H54 (cell line): ENCODE data around the gene ARHGEF39.

ENCODE experiments used
- DNase-seq: peaks from one replicate; pipeline ENCODE4 v3.0.0; 2011; ENCODE audit warnings: low spot score, mixed read lengths; ENCODE audit not compliant: insufficient read length
- FAIRE-seq: peaks from 3 replicates; lab custom pipeline; 2011; peaks lifted over from hg19 to GRCh38; lab: Jason Lieb, UNC
- POLR2A ChIP-seq: IDR thresholded peaks from 2 replicates; pipeline ENCODE4 v1.6.1; 2011; ENCODE audit warnings: low read depth, mild to moderate bottlenecking, low read length

Gene ARHGEF39

GRCh38 chr9:35700942-35701341, 35.9 kb upstream of the ARHGEF39 start:
- FAIRE-seq (no peak), DNase-seq (no peak)
- TF ChIP-seq POLR2A: no peak

DNA sequence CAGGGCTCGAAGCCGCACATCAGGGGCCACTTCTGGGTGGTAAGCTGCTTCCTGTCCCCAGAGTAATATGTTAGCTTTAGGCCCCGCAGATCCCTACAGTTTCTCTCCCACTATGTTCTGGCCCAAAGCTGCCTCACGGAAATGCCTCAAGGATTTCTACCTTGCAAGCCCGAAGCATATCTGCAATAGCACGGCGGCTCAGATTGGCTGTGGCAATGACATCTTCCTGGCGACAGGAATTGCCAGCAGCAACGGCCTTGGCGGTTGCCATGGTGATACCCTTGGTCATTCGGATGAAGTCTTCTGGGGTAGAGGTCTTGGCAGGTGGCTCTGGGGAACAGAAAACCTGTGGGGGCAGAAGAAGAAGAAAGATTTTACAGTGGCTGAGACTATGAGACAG, 35.0 kb upstream of the ARHGEF39 start:
- FAIRE-seq (no peak), DNase-seq (no peak)
- no peak for TF ChIP-seq POLR2A

- no peak for TF ChIP-seq POLR2A
- no peak for DNase-seq
- no peak for FAIRE-seq
Observed at GRCh38 chr9:35698231-35698630, 33.2 kb upstream of the ARHGEF39 start.

DNA sequence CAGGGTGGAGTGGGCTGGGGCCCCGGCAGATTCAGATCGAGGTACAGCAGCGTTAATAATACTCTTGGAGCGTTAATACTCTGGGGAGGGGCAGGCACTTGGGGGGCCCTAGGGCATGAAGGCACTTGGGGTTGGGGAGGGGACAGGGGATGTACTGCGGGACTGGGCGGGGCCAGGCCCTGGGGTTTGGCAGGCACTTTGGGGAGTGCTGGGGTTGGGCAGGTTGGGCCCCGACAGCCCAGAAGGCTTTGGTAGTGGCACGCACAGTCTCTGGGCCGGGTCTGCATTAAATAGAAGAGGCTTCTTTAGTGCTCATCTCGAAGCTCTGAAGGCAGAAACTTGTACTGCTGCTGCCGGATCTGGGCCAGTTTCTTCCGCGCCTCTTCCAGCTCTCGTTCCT, 32.5 kb upstream of the ARHGEF39 start:
- DNase-seq (no peak), FAIRE-seq (no peak)
- TF ChIP-seq POLR2A: no peak

GRCh38 chr9:35696520-35697215, 31.7 kb upstream of the ARHGEF39 start:
- FAIRE-seq (no peak), DNase-seq (peak; percentile 30)
- no peak for TF ChIP-seq POLR2A

GRCh38 chr9:35695943-35696401, 31.0 kb upstream of the ARHGEF39 start:
- FAIRE-seq: no peak
- TF ChIP-seq POLR2A: no peak
- DNase-seq: no peak

DNA sequence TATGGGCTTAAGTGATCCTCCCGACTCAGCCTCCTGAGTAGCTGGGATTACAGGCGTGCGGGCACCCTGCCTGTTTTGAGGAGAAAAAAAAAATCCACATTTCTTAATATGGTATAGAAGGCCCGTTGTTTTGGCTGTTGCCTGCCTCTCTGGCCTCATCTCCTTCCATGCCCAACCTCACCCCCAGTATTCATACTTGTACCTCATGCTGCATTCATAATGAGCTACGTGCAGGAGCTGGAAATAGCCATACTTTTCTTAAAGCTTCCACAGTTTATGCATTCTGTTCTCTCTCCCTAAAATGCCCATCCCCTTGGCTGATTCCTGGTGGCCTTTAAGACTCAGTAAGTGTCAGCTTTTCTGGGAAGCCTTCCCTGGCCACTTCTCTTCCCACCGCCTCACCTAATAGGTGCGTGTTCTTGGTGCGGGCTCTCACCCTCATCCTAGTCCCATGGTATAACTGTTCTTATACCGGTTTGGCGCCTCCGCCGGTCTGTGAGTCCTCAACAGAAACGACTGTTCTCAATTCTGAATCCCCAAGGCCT, 26.8 kb upstream of the ARHGEF39 start:
- FAIRE-seq: no peak
- TF ChIP-seq POLR2A: no peak
- DNase-seq: no peak

GRCh38 chr9:35691334-35691650, 26.3 kb upstream of the ARHGEF39 start:
- DNase-seq: no peak
- TF ChIP-seq POLR2A: no peak
- no peak for FAIRE-seq

- DNase-seq: peak; percentile 53
- 0 out of 2 replicates have a peak, but pooled peaks have one; percentile 8 for TF ChIP-seq POLR2A
- no peak for FAIRE-seq
Observed at GRCh38 chr9:35690614-35691333, 25.8 kb upstream of the ARHGEF39 start.

DNA sequence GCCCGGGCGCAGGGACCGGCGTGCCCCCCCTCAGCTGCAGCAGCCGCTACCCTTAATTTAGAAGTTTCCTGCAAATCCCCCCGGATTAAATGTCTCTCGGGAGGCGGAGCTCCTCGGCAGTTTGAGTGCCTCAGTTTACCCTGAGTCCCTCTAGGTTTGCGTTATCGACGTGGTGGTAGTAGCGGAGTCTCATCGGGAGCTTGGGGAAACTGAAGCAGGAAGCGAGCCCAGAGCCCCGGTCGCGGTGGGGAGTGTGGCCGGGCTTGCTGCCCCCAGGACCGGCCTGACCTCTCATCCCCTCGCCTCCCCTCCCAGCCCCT, 25.3 kb upstream of the ARHGEF39 start:
- DNase-seq: no peak
- FAIRE-seq: no peak
- TF ChIP-seq POLR2A: no peak

GRCh38 chr9:35689542-35690293, 24.7 kb upstream of the ARHGEF39 start, which contains the start of gene TPM2:
TPM2 (minus strand) TSS chr9:35689925; CDS start chr9:35689817, 108 bp downstream.
- DNase-seq (peak; percentile 44), FAIRE-seq (no peak)
- peak; percentile 93 for TF ChIP-seq POLR2A

DNA sequence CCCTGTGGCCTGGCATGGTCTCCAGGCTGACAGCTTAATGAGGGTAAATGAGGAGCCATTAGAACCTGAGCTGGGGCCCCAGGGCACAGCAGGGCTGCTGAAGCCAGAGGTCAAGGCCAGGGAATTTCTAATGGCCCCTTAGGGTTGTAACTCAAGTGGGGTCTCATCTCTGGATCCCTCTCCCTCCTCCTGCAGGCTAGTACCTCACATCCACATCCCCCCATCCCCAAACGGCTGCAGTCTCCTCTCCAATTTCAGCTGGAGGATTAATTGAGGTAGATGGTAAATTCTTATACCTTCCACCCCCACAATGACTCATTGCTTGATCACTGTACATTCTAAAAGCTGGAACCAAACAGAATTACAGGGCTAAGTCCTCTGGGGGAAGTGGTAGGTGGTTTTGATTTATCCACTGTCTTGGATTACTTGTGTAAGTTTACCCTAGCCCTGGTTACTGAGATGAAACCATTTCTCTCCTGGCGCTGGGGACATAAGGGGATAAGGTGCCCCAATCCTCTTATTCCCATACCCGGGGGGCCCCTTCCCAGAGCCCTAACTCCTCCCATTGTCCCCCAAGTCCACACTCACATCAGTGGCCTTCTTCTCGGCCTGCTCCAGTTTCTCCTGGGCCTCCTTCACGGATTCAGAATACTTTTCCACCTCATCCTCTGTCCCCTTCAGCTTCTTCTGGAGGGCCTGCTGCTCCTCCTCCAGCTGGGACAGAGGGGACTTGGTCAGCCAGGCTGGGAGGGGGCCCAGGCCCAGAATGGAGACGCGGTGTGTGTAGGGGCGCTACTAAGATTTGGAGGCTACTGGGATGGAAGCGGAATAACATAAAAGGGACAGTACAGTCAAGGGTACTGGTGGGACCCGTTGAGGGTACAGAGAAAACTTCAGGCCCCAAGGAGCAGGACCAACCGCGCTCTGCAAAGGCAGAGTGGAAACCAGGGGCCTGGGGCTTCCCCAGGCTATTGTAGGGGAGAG, 23.9 kb upstream of the ARHGEF39 start:
- no peak for TF ChIP-seq POLR2A
- DNase-seq (peak; percentile 72), FAIRE-seq (no peak)
